ENCODE results near the gene GPNMB.
"Not testable (repeated sequence)": the region's sequence is repeated elsewhere in the genome, so short reads cannot be mapped to it uniquely, and the experiment has no call there.

GRCh38 chr7:23224364-23224763 lies 22.2 kb upstream of the GPNMB start:
- TF ChIP-seq CTCF, POLR2A, EP300 (IDR thresholded peaks at IDR 0.05): not testable (repeated sequence)
